GDM1 (cell line): ENCODE measurements around the gene SRM.
"Not testable (repeated sequence)": the region's sequence is repeated elsewhere in the genome, so short reads cannot be mapped to it uniquely, and the experiment has no call there.

Experiments
- DNase-seq: peaks from one replicate; lab custom pipeline; 2025; lab: John Stamatoyannopoulos, UW

Gene SRM

GRCh38 chr1:11064942-11065341, 5.1 kb upstream of the SRM start:
- no peak for DNase-seq

GRCh38 chr1:11063937-11064537, 4.2 kb upstream of the SRM start:
- DNase-seq, result not testable (repeated sequence)

GRCh38 chr1:11062965-11063401, 3.2 kb upstream of the SRM start:
- DNase-seq, result no peak

- no peak for DNase-seq
Measured at GRCh38 chr1:11061652-11062365, 2.0 kb upstream of the SRM start.

GRCh38 chr1:11059155-11059967, 457 bp downstream of the SRM start:
- no peak for DNase-seq

GRCh38 chr1:11058595-11059154, 1.1 kb downstream of the SRM start:
- no peak for DNase-seq

- DNase-seq, result no peak
Measured at GRCh38 chr1:11058026-11058425, 1.8 kb downstream of the SRM start.

- no peak for DNase-seq
Measured at GRCh38 chr1:11057477-11057876, 2.3 kb downstream of the SRM start.

GRCh38 chr1:11056504-11056903, 3.3 kb downstream of the SRM start:
- DNase-seq, result no peak

GRCh38 chr1:11055676-11056075, 4.1 kb downstream of the SRM start:
- no peak for DNase-seq

GRCh38 chr1:11054666-11055065, 5.2 kb downstream of the SRM start:
- no peak for DNase-seq

GRCh38 chr1:11054181-11054580, 5.6 kb downstream of the SRM start:
- no peak for DNase-seq

GRCh38 chr1:11053758-11054137, 6.1 kb downstream of the SRM start:
- no peak for DNase-seq

GRCh38 chr1:11052839-11053757, 6.7 kb downstream of the SRM start:
- DNase-seq, result no peak

- DNase-seq, result no peak
Measured at GRCh38 chr1:11051781-11052511, 7.9 kb downstream of the SRM start.

- DNase-seq, result not testable (repeated sequence)
Measured at GRCh38 chr1:11051121-11051520, 8.7 kb downstream of the SRM start.

GRCh38 chr1:11046625-11047365, 13.0 kb downstream of the SRM start, which contains the start of gene MASP2:
Gene MASP2, minus strand, starts transcription at chr1:11047239. Its CDS starts 32 bp downstream, at chr1:11047207.
- no peak for DNase-seq

- DNase-seq, result no peak
Measured at GRCh38 chr1:11046270-11046566, 13.6 kb downstream of the SRM start.

GRCh38 chr1:11045428-11046269, 14.2 kb downstream of the SRM start:
- no peak for DNase-seq
